ENCODE results near the gene ENC1. TPM values are rescaled to one million over a fixed set of nuclear protein-coding genes. Genes with fewer than 3 reads are reported as not detected.
A peak's percentile ranks its signal among the peaks of the same experiment; 100 is the strongest.

The ENC1 gene
- total RNA-seq, 1 donor from 2014 or later, result 3.8 TPM

- no peak for DNase-seq
- Histone ChIP-seq H3K9me3 (replicated peaks) (no peaks in the 10 kb centered on the region), H3K4me3 (no peak overlapping the region), H3K27ac (replicated peaks) (no peak overlapping the region), H3K4me1 (peaks cover 15% of the 10 kb centered on the region), H3K27me3 (ENCODE audit: low read depth) (no peaks in the 10 kb centered on the region), H3K36me3 (no peaks in the 10 kb centered on the region)
- intact Hi-C loops (cut with micrococcal nuclease), result no loop called here
- no peak for TF ChIP-seq CTCF (IDR thresholded peaks at IDR 0.05; ENCODE audit: borderline replicate concordance)
These were observed 41.8 kb downstream of the ENC1 start for GRCh38 chr5:74598731-74599130.

GRCh38 chr5:74596927-74597326 lies 43.6 kb downstream of the ENC1 start:
- Histone ChIP-seq H3K4me1 (peaks cover 14% of the 10 kb centered on the region), H3K27me3 (ENCODE audit: low read depth) (no peaks in the 10 kb centered on the region), H3K36me3 (no peaks in the 10 kb centered on the region), H3K9me3 (replicated peaks) (no peaks in the 10 kb centered on the region), H3K4me3 (no peak overlapping the region), H3K27ac (replicated peaks) (no peak overlapping the region)
- intact Hi-C loops (cut with micrococcal nuclease), result no loop called here
- no peak for TF ChIP-seq CTCF (IDR thresholded peaks at IDR 0.05; ENCODE audit: borderline replicate concordance)
- no peak for DNase-seq

- TF ChIP-seq CTCF (IDR thresholded peaks at IDR 0.05; ENCODE audit: borderline replicate concordance), result no peak
- Histone ChIP-seq H3K27ac (replicated peaks) (peak overlapping the region; percentile 17), H3K36me3 (no peaks in the 10 kb centered on the region), H3K27me3 (ENCODE audit: low read depth) (no peaks in the 10 kb centered on the region), H3K4me1 (peaks cover 13% of the 10 kb centered on the region), H3K9me3 (replicated peaks) (no peaks in the 10 kb centered on the region), H3K4me3 (no peak overlapping the region)
- no peak for DNase-seq
- intact Hi-C loops (cut with micrococcal nuclease), result no loop called here
These were observed 45.2 kb downstream of the ENC1 start for GRCh38 chr5:74595143-74595925.

DNA sequence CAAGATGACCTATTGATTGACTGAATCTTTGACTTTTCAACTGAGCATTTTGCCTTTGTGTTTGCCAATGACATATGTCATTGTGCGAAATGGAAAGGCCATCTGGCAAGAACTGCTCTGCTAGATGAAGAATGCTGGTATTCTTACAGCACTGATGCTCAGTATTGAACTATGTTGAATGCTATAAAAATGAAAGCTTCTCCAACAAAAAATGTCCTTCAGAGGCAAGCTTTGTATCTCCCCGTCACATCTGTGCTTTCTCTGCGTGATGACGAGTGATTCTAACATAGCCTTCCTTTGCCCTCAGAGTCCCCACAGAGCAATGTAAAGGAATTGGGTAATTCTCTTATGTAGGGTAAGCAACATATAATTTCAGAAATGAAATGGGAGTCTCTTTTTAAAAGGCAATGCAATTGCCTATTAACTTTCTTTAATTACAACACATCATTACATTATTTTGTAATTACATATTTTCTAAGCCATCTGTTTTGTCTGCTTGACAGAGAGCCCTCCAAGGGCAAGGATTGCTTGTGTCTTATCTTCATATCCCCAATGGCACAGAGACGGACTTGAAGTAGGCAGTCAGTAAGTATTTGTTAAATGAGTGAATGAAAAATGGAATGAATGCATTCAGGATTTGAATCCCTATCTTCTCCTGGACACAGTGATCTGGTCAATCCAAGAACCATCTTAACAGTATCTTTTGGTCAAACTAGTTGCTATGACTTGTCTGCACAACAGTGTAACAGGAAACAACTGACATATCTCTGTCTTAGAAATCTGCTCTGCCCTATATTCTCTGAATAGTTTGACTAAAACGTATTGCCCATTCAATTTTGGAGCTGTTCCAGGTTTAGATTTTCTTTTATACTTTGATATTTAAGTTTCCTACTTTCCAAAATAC lies 46.1 kb downstream of the ENC1 start:
- Histone ChIP-seq H3K36me3 (no peaks in the 10 kb centered on the region), H3K27ac (replicated peaks) (peak overlapping the region; percentile 17), H3K27me3 (ENCODE audit: low read depth) (no peaks in the 10 kb centered on the region), H3K4me1 (peaks cover 13% of the 10 kb centered on the region), H3K9me3 (replicated peaks) (no peaks in the 10 kb centered on the region), H3K4me3 (no peak overlapping the region)
- no peak for TF ChIP-seq CTCF (IDR thresholded peaks at IDR 0.05; ENCODE audit: borderline replicate concordance)
- no peak for DNase-seq
- intact Hi-C loops (cut with micrococcal nuclease), result no loop called here

DNA sequence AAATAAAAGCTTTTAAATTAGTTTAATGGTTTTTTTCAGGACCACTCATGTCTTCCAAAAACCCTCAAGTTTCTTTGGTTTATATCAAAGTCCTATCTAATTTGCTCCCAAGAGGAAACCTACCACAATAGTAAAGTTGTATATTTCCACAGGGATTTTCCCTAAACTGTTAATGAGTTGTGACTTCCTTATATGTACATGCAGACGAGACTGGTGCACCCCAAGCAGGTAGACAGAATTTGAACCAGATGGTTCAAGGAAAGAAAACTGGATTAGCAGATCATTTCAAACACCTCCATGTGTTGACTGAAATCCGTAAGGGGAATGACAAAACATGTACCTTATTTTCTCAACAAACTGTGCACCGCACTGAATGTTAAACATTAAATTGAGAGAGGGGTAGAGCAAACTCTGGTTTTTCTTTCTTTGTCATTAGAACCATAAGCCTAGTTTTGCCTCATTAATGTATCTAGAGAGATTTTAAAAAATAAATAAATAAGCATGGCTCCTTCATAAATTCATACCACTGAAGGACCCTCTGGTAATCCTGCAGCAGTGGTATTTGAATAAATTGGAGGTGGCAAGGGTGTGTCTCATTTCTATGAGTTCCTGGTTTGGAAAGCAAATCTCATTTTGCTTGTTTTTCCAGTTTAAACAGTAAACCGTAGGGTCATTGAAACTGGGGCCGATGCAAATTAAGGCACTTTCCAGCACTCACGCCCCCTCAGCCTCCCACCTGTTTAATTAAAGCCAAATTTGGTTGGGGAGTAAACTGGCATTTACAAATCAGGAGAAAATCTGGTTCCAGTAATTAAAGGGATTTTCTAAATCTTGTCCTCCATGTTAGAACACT lies 51.1 kb downstream of the ENC1 start:
- DNase-seq, result no peak
- intact Hi-C loops (cut with micrococcal nuclease), result no loop called here
- TF ChIP-seq CTCF (IDR thresholded peaks at IDR 0.05; ENCODE audit: borderline replicate concordance), result no peak
- Histone ChIP-seq H3K27ac (replicated peaks) (no peak overlapping the region), H3K27me3 (ENCODE audit: low read depth) (no peaks in the 10 kb centered on the region), H3K9me3 (replicated peaks) (no peaks in the 10 kb centered on the region), H3K4me3 (no peak overlapping the region), H3K36me3 (no peaks in the 10 kb centered on the region), H3K4me1 (peaks cover 12% of the 10 kb centered on the region)
